ENCODE measurements around the gene SYNJ2. TPM values are rescaled to one million over a fixed set of nuclear protein-coding genes. Genes with fewer than 3 reads are reported as not detected.

SYNJ2 gene
- total RNA-seq, 1 donor from 2014 or later, result 8.2 TPM

DNA sequence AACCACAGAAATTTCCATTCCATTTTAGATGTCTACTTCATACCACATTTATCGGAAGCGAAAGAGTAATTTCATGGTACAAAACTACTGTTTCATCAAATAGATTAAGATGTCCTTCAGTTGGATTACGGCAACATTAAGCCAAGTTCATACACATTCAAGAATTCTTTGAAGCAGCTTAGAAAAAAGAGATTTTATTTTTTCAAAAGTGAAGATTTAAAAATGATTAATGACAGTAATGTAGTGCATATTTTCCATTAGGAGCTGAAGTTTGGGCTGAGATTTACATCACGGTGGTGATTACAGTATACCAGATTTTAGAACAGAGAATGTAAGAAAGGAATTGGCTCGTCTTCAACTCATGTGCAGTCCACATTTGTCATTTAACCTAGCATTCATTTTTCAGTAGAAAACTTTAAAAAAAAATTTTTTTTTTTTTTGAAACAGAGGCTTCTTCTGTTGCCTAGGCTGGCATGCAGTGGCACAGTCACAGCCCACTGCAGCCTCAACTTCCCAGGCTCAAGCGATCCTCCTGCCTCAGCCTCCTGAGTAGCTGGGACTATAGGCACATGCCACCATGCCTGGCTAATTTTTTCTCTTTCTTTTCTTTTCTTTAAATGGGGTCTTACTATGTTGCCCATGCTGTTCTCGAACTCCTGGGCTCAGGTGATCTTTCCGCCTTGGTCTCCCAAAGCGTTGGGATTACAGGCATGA, 1.9 kb downstream of the SYNJ2 start:
- TF ChIP-seq, protein P1, sequence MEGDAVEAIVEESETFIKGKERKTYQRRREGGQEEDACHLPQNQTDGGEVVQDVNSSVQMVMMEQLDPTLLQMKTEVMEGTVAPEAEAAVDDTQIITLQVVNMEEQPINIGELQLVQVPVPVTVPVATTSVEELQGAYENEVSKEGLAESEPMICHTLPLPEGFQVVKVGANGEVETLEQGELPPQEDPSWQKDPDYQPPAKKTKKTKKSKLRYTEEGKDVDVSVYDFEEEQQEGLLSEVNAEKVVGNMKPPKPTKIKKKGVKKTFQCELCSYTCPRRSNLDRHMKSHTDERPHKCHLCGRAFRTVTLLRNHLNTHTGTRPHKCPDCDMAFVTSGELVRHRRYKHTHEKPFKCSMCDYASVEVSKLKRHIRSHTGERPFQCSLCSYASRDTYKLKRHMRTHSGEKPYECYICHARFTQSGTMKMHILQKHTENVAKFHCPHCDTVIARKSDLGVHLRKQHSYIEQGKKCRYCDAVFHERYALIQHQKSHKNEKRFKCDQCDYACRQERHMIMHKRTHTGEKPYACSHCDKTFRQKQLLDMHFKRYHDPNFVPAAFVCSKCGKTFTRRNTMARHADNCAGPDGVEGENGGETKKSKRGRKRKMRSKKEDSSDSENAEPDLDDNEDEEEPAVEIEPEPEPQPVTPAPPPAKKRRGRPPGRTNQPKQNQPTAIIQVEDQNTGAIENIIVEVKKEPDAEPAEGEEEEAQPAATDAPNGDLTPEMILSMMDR (IDR thresholded peaks at IDR 0.05; ENCODE audit: insufficient read depth, low read length, severe bottlenecking), result no peak
- H3K4me3 ChIP-seq (ENCODE audit: low read depth, low read length), result no peak overlapping the region
- peaks cover 1% of the 10 kb centered on the region for H3K27me3 ChIP-seq (ENCODE audit: control insufficient read depth, insufficient read depth, low read length)
- no peaks in the 10 kb centered on the region for H3K36me3 ChIP-seq (ENCODE audit: control insufficient read depth, insufficient read depth, low read length)
- DNase-seq (ENCODE audit: low read depth) (no peak), FAIRE-seq (no peak)

DNA sequence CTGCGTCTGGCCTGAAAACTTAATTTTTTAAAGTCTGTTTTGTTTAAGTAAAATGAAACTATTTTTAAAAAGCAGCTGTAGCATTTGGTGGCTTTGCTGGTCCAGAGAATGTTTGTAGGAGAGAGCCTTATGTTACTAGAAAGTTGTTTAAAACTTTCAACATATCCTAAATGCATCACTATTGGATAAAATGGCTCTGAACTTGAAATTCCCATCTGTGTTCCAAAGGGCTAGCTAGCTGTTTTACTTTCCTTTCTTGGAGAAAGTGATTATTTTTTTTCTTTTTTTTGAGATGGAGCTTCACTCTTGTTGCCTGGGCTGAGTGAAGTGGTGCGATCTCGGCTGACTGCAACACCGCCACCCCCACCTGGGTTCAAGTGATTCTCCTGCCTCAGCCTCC, 2.5 kb downstream of the SYNJ2 start:
- Histone ChIP-seq H3K36me3 (ENCODE audit: control insufficient read depth, insufficient read depth, low read length) (no peaks in the 10 kb centered on the region), H3K27me3 (ENCODE audit: control insufficient read depth, insufficient read depth, low read length) (peaks cover 1% of the 10 kb centered on the region), H3K4me3 (ENCODE audit: low read depth, low read length) (no peak overlapping the region)
- TF ChIP-seq, protein P1 (IDR thresholded peaks at IDR 0.05; ENCODE audit: insufficient read depth, low read length, severe bottlenecking), result no peak
- DNase-seq (ENCODE audit: low read depth) (no peak), FAIRE-seq (no peak)

DNA sequence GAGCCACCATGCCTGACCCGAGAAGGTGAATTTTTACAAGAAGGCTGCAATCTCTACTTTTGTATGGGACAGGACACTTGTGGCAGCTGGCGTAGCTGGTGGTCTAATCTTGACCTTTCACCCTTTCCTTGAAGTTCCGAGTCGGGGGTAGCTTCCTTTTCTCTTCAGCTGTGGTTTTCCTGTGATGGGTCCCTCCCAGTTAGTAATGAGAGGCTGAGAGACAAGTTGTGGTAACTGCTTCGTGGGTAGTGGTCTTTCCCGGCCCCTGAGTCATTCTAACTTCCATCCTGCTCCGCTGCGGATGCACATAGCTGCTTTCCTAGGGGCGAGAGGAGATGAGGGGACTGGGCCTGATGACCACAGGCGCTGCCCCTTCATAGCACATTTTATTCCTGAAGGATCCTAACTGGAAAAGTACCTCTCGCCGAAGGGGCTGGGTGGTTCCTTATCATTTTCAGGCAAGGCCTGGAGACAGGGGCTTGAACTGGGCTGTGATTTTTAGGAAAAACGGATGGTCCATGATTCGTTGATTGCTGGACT, 3.1 kb downstream of the SYNJ2 start:
- DNase-seq (ENCODE audit: low read depth), result no peak
- no peak for FAIRE-seq
- TF ChIP-seq, protein P1 (IDR thresholded peaks at IDR 0.05; ENCODE audit: insufficient read depth, low read length, severe bottlenecking), result no peak
- no peaks in the 10 kb centered on the region for H3K36me3 ChIP-seq (ENCODE audit: control insufficient read depth, insufficient read depth, low read length)
- H3K27me3 ChIP-seq (ENCODE audit: control insufficient read depth, insufficient read depth, low read length), result peaks cover 1% of the 10 kb centered on the region
- H3K4me3 ChIP-seq (ENCODE audit: low read depth, low read length), result no peak overlapping the region

DNA sequence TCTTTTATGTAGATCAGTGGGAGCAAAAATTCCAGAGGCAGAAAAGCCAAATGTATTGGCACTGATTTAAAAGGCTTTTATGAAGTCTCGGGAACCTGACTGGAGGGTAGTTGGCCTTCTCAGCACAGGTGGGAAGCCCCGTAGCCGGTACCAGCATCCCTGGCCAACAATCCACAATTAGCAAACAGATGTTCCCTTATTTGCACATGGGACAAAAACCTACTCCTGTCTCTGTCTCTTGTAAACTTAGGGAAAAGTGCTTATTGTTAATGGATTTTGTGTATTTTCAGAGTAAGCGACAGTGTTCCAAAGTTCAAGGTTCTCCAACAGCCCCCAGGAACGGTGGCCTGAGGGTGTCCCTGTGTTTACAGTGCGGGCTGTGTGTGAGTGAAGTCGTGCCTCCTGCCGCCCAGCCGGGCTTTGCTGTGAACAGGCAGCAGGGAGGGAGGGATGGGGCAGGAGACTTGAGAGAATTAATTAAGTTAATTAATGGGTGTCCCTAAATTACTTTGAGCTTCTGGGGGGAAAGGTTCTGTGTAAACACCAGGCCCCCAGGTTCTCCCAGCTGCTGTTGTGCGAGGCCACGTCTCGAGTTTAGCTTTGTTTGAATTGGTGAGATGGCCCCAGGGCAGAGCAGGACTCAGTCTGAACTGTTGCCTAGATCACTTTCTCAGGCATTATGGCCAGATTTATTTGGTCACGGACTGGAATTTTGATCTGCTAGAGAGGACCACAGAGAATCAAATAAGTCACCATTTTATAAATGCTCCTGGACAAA, 3.9 kb downstream of the SYNJ2 start:
- Histone ChIP-seq H3K27me3 (ENCODE audit: control insufficient read depth, insufficient read depth, low read length) (peaks cover 1% of the 10 kb centered on the region), H3K36me3 (ENCODE audit: control insufficient read depth, insufficient read depth, low read length) (no peaks in the 10 kb centered on the region), H3K4me3 (ENCODE audit: low read depth, low read length) (no peak overlapping the region)
- DNase-seq (ENCODE audit: low read depth), result no peak
- no peak for FAIRE-seq
- TF ChIP-seq, protein P1 (IDR thresholded peaks at IDR 0.05; ENCODE audit: insufficient read depth, low read length, severe bottlenecking), result no peak

DNA sequence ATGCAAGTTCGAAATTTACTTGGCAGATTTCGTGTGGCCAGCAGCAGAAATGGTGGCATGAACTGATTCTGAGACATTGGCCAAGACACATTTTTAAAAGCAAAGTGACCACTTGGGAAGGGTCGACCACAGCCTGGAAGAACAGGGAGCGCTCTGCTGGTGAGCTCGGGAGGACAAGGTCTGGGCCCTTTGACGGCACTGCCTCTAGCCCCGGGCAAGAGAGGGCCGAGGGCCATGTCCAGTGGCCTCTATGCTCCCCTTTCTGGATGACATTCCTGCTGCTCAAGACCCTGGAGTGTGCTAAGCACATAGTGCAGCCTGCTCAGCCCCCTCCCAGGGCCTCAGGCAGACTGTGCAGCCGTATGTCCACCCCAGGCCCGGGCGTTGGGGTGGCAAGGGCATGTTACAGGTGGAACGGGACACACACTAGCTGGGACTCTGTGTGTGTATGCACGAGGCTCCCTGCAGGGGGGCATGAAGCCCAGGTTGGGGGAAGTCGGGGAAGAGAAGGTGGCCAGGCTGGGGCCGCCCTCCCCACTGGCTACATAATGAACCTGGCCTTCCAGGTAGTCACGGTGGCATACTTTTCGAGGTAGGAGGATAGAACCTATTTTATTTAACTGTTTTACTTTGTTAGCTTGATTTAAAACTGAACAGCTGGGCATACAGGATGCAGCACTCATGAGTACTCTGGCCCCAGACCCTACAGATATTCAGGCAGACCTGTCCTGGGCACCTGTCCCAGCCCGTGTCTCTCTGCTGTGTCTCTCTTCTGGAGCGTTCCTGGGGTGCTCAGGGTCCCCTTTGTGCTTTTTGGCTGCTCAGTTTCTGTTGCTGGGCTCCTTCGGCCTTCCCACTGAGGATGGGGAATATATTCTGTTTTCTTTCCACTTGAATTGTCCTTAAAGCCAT, 6.4 kb downstream of the SYNJ2 start:
- no peaks in the 10 kb centered on the region for H3K36me3 ChIP-seq (ENCODE audit: control insufficient read depth, insufficient read depth, low read length)
- FAIRE-seq (no peak), DNase-seq (ENCODE audit: low read depth) (no peak)
- TF ChIP-seq, protein P1 (IDR thresholded peaks at IDR 0.05; ENCODE audit: insufficient read depth, low read length, severe bottlenecking), result no peak
- no peaks in the 10 kb centered on the region for H3K27me3 ChIP-seq (ENCODE audit: control insufficient read depth, insufficient read depth, low read length)
- H3K4me3 ChIP-seq (ENCODE audit: low read depth, low read length), result no peak overlapping the region

Measured in bronchial epithelial cell (primary cell).